ENCODE results near the gene SPAG16.

SPAG16 gene

DNA sequence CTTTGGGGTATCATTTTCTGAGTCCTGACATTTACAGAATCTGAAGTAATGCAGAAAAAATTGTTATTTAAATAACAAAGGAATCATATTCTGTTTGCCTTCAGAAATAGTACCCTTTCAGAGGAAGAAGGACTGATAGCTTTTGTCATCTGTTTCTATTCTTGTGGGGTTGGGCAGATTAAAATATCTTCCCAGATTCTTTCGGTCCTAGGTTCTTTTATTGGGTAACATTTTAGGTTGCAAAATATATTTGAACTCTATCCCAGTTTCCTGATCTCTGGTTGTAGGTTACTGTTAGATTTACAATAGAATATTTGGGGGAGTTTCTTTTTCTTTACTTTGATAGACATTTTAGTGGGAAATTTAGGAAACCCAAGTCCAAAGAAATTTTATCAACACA lies 550.5 kb downstream of the SPAG16 start:
- TF ChIP-seq POLR2AphosphoS5 (IDR thresholded peaks at IDR 0.05; ENCODE audit: low read depth, low read length), result no peak
- no peak for TF ChIP-seq SIN3A (IDR thresholded peaks at IDR 0.05; ENCODE audit: borderline replicate concordance, insufficient read depth, low read length)
- TF ChIP-seq, protein P1, sequence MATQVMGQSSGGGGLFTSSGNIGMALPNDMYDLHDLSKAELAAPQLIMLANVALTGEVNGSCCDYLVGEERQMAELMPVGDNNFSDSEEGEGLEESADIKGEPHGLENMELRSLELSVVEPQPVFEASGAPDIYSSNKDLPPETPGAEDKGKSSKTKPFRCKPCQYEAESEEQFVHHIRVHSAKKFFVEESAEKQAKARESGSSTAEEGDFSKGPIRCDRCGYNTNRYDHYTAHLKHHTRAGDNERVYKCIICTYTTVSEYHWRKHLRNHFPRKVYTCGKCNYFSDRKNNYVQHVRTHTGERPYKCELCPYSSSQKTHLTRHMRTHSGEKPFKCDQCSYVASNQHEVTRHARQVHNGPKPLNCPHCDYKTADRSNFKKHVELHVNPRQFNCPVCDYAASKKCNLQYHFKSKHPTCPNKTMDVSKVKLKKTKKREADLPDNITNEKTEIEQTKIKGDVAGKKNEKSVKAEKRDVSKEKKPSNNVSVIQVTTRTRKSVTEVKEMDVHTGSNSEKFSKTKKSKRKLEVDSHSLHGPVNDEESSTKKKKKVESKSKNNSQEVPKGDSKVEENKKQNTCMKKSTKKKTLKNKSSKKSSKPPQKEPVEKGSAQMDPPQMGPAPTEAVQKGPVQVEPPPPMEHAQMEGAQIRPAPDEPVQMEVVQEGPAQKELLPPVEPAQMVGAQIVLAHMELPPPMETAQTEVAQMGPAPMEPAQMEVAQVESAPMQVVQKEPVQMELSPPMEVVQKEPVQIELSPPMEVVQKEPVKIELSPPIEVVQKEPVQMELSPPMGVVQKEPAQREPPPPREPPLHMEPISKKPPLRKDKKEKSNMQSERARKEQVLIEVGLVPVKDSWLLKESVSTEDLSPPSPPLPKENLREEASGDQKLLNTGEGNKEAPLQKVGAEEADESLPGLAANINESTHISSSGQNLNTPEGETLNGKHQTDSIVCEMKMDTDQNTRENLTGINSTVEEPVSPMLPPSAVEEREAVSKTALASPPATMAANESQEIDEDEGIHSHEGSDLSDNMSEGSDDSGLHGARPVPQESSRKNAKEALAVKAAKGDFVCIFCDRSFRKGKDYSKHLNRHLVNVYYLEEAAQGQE (IDR thresholded peaks at IDR 0.05; ENCODE audit: insufficient read depth in 1 of 2, low read depth in 2 of 2, low read length in 2 of 2), result no peak
- no peak for TF ChIP-seq TAF1 (IDR thresholded peaks at IDR 0.05; ENCODE audit: borderline replicate concordance, insufficient read depth, low read length)
- TF ChIP-seq FOXP2 (optimal IDR thresholded peaks at IDR 0.05; ENCODE audit: borderline replicate concordance, extremely low read depth, extremely low read length, insufficient read depth), result no peak

DNA sequence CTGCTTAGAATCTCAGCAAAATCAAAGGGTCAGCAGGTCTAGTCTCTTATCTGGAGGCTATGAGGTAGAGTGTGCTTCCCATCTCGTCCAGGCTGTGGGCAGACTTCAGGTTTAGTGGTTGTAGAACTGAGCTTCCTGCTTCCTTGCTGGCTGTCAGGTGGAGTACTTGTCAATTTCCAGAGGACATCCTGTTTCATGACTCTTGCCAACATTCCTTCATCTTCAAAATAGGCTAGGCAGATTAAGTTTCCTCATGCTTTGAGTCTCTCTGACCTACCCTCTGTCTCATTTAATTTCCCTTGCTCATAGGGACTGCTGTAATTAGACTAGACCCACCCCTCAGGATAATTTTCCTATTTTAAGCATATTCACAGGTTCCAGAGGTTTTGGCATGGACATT lies 562.6 kb downstream of the SPAG16 start:
- TF ChIP-seq TAF1 (IDR thresholded peaks at IDR 0.05; ENCODE audit: borderline replicate concordance, insufficient read depth, low read length), result no peak
- TF ChIP-seq POLR2AphosphoS5 (IDR thresholded peaks at IDR 0.05; ENCODE audit: low read depth, low read length), result no peak
- TF ChIP-seq FOXP2 (optimal IDR thresholded peaks at IDR 0.05; ENCODE audit: borderline replicate concordance, extremely low read depth, extremely low read length, insufficient read depth), result no peak
- no peak for TF ChIP-seq SIN3A (IDR thresholded peaks at IDR 0.05; ENCODE audit: borderline replicate concordance, insufficient read depth, low read length)
- TF ChIP-seq, protein P1 (IDR thresholded peaks at IDR 0.05; ENCODE audit: insufficient read depth in 1 of 2, low read depth in 2 of 2, low read length in 2 of 2), result no peak

DNA sequence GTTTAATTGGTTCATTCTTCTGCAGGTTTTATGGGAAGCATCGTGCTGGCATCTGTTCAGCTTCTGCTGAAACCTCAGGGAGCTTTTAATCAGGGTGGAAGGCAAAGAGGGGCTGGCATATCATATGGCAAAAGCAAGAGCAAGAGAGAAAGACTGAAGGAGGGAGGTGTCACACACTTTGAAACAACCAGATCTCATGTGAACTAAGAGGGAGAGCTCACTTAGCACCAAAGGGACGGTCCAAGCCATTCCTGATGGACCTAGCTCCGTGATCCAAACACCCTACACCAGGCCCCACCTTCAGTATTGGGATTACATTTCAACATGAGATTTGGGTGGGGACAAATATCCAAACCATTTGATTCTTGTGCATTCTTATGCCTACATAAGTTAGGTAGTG lies 563.1 kb downstream of the SPAG16 start:
- TF ChIP-seq TAF1 (IDR thresholded peaks at IDR 0.05; ENCODE audit: borderline replicate concordance, insufficient read depth, low read length) (no peak), SIN3A (IDR thresholded peaks at IDR 0.05; ENCODE audit: borderline replicate concordance, insufficient read depth, low read length) (no peak), POLR2AphosphoS5 (IDR thresholded peaks at IDR 0.05; ENCODE audit: low read depth, low read length) (no peak), FOXP2 (optimal IDR thresholded peaks at IDR 0.05; ENCODE audit: borderline replicate concordance, extremely low read depth, extremely low read length, insufficient read depth) (no peak)
- TF ChIP-seq, protein P1 (IDR thresholded peaks at IDR 0.05; ENCODE audit: insufficient read depth in 1 of 2, low read depth in 2 of 2, low read length in 2 of 2), result no peak

DNA sequence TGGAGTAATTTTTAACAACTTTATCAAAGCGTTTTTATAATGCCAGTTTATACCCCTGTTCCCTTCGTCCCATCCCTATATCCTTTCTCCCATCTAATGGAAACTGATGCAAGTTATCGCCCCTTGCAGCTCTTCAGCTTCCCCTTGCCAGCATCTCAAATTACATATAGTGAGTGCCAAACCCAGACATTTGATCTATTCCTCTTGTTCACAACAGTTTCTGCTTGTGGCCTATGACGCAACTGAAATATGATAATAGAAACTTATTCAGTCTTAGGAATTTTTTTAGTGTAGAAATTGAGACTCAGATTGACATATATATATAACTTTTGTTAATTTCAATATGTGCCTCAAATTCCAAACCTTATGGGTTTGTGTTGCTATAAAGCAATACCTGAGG lies 564.4 kb downstream of the SPAG16 start:
- TF ChIP-seq POLR2AphosphoS5 (IDR thresholded peaks at IDR 0.05; ENCODE audit: low read depth, low read length) (no peak), FOXP2 (optimal IDR thresholded peaks at IDR 0.05; ENCODE audit: borderline replicate concordance, extremely low read depth, extremely low read length, insufficient read depth) (no peak), SIN3A (IDR thresholded peaks at IDR 0.05; ENCODE audit: borderline replicate concordance, insufficient read depth, low read length) (no peak), TAF1 (IDR thresholded peaks at IDR 0.05; ENCODE audit: borderline replicate concordance, insufficient read depth, low read length) (no peak)
- TF ChIP-seq, protein P1 (IDR thresholded peaks at IDR 0.05; ENCODE audit: insufficient read depth in 1 of 2, low read depth in 2 of 2, low read length in 2 of 2), result no peak

DNA sequence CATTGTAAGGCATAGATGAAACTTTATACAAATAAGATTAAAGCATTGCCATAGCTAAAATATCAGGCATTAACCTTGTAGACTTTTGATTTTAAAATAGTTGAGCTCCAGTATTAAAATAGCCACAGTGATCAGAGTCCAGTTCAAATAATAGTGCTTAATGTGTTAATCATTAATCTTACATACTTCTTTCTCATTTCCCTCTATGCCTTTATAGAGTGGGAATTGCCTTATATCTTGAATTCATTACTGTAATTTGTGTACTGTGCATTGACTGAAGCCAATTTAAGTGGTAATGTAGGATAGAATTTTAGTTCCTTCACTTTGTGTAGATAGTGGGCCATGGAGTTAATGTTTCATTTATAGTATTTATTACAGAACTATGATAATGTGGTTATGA lies 577.4 kb downstream of the SPAG16 start:
- no peak for TF ChIP-seq POLR2AphosphoS5 (IDR thresholded peaks at IDR 0.05; ENCODE audit: low read depth, low read length)
- TF ChIP-seq SIN3A (IDR thresholded peaks at IDR 0.05; ENCODE audit: borderline replicate concordance, insufficient read depth, low read length), result no peak
